BJ (cell line): ENCODE measurements around the gene HPCA. TPM values are rescaled to one million over a fixed set of nuclear protein-coding genes. Genes with fewer than 3 reads are reported as not detected.
A peak's percentile ranks its signal among the peaks of the same experiment; 100 is the strongest.

Experiments
- CTCF ChIA-PET: fragments of 350-600 bp; formaldehyde crosslinking; extraction: SDS; loops from one replicate; lab custom pipeline; 2021; ENCODE audit warnings: antibody characterized with exemption, inconsistent platforms; lab: Yijun Ruan, JAX
- POLR2A ChIA-PET: fragments of 300-600 bp; sonication (Branson Sonifier 250); formaldehyde crosslinking; extraction: SDS; loops from one replicate; lab custom pipeline; 2021; ENCODE audit warnings: antibody characterized with exemption; lab: Charles Lee
- DNase-seq: peaks from one replicate; pipeline ENCODE4 v3.0.0-alpha.2; 2011; ENCODE audit warnings: low read depth
- H3K27me3 ChIP-seq: 2 replicates; pipeline ENCODE4 v1.6.0; 2011; ENCODE audit warnings: low read length; ENCODE audit not compliant: control insufficient read depth, insufficient read depth
- H3K36me3 ChIP-seq: 2 replicates; pipeline ENCODE4 v1.5.1; 2011; ENCODE audit warnings: low read length; ENCODE audit not compliant: control insufficient read depth, insufficient read depth
- H3K4me3 ChIP-seq: 2 replicates; pipeline ENCODE4 v1.5.1; 2011; ENCODE audit warnings: low read depth, mild to moderate bottlenecking, control low read depth, low read length
- polyA plus RNA-seq: library from polyadenylated mRNA; depleted of rRNA; stranded (reverse); fragments of >200 nt; gene quantifications from 2 replicates; pipeline ENCODE4 v1.2.3, GENCODE V29; 2011; rRNA removed
- TF ChIP-seq, protein P1 (sequence below): IDR thresholded peaks from 2 replicates; pipeline ENCODE4 v1.5.1; 2011; ENCODE audit warnings: low read depth, mild to moderate bottlenecking, control low read depth, inconsistent platforms, low read length, moderate library complexity; ENCODE audit not compliant: insufficient read depth

Gene HPCA
- polyA plus RNA-seq, 1 experiment = not detected

DNA sequence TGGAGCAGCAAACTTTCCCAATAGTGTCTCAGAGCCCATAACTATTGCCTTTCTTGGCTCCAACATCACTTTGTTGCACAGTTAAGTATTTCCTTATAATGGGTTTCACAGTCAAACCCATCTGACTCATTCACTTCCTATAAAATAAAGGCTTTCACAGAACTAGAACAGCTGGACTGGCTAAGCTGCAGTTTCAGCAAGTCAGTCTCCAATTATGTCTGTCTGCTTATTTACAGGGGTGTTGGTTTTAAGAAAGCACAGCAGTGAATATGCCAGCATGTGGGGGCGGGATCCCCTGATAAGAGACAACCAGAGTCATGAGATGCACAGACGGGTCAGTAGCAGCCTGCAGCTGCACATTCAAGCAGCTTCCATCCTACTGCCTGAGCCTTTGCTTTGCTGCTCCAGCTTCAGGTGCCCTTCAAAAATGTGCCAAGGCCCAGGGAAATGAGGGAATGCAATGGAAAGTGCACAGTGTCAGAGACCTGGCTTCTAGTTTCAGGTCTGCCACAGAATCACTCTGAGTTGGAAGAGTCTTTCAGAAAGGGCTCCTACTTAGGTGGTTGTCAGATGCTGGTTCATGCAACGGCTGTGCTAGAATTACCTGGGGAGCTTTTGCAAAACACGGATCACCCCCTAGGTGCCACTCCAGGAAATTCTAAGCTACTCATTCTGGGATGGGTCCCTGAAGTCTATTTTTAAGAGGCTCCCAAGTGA lies 53.5 kb downstream of the HPCA start:
- Histone ChIP-seq H3K36me3 (peaks cover 6% of the 10 kb centered on the region), H3K27me3 (no peaks in the 10 kb centered on the region), H3K4me3 (no peak overlapping the region)
- ChIA-PET POLR2A (no interaction called here), CTCF (interaction anchor here (0.6 to 2.5 kb wide), 8 partner anchors 25 to 147 kb away, joined by 3 to 11 read pairs (median 4); partner anchors contain the start of gene RNF19B)
- peak; percentile 78 for DNase-seq
- TF ChIP-seq, protein P1, sequence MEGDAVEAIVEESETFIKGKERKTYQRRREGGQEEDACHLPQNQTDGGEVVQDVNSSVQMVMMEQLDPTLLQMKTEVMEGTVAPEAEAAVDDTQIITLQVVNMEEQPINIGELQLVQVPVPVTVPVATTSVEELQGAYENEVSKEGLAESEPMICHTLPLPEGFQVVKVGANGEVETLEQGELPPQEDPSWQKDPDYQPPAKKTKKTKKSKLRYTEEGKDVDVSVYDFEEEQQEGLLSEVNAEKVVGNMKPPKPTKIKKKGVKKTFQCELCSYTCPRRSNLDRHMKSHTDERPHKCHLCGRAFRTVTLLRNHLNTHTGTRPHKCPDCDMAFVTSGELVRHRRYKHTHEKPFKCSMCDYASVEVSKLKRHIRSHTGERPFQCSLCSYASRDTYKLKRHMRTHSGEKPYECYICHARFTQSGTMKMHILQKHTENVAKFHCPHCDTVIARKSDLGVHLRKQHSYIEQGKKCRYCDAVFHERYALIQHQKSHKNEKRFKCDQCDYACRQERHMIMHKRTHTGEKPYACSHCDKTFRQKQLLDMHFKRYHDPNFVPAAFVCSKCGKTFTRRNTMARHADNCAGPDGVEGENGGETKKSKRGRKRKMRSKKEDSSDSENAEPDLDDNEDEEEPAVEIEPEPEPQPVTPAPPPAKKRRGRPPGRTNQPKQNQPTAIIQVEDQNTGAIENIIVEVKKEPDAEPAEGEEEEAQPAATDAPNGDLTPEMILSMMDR = no peak

DNA sequence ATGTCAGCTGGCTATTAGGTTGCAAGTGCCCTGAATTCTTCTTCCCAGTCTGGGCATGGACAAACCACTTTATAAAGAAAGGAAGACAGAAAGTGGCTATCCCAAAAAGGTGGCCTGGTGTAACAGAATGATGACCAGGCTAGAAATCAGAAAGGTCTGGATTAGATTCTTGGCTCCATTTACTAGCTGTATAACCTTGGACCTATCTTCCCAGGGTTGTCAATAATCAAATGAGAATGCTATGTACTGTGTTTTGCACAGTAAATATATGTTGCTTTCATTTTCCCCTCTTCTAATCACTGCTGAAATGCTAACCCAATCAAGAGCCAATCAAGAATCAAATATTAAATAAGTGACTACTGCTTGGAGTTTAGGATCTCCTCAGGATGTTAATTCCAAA lies 57.9 kb downstream of the HPCA start:
- H3K36me3 ChIP-seq = peaks cover 4% of the 10 kb centered on the region
- no peak overlapping the region for H3K4me3 ChIP-seq
- POLR2A ChIA-PET = no interaction called here
- CTCF ChIA-PET = interaction anchor here (0.6 to 1.4 kb wide), 2 partner anchors 63 to 1216 kb away, joined by 3 to 4 read pairs; no protein-coding TSS in a partner anchor
- TF ChIP-seq, protein P1 = no peak
- H3K27me3 ChIP-seq = no peaks in the 10 kb centered on the region
- DNase-seq = no peak

Other genes starting within 250 kb of the HPCA start
- gene ZBTB8OS, start 235.9 kb upstream of the HPCA start, polyA plus RNA-seq = 21.1 and 50.9 TPM in 2 replicates
- gene RBBP4, start 235.3 kb upstream of the HPCA start, polyA plus RNA-seq = 67.0 and 102 TPM in 2 replicates
- 57.3 and 60.5 TPM in 2 replicates for gene SYNC, start 183.7 kb upstream of the HPCA start, polyA plus RNA-seq
- 71.8 and 75.3 TPM in 2 replicates for gene YARS1, start 69.1 kb upstream of the HPCA start, polyA plus RNA-seq
- gene S100PBP, start 68.8 kb upstream of the HPCA start, polyA plus RNA-seq = 20.7 and 31.8 TPM in 2 replicates
- 1.1 and 1.2 TPM in 2 replicates for gene FNDC5, start 15.6 kb upstream of the HPCA start, polyA plus RNA-seq
- gene TMEM54, start 14.9 kb downstream of the HPCA start, polyA plus RNA-seq = 19.1 and 34.9 TPM in 2 replicates
- 7.7 and 8.2 TPM in 2 replicates for gene RNF19B, start 78.3 kb downstream of the HPCA start, polyA plus RNA-seq
- 131 and 150 TPM in 2 replicates for gene AK2, start 150.4 kb downstream of the HPCA start, polyA plus RNA-seq
- 3.0 and 6.4 TPM in 2 replicates for gene AZIN2, start 194.7 kb downstream of the HPCA start, polyA plus RNA-seq